GM19025 (cell line): Measurements from ENCODE around the gene ZNF256.

ENCODE experiments used
- ATAC-seq: cut with Tn5 transposase; IDR thresholded peaks from one replicate; pipeline ENCODE4 v1.9.1; 2021; ENCODE audit warnings: mild to moderate bottlenecking, low read depth, moderate library complexity; ENCODE audit not compliant: unreplicated experiment

Gene ZNF256

DNA sequence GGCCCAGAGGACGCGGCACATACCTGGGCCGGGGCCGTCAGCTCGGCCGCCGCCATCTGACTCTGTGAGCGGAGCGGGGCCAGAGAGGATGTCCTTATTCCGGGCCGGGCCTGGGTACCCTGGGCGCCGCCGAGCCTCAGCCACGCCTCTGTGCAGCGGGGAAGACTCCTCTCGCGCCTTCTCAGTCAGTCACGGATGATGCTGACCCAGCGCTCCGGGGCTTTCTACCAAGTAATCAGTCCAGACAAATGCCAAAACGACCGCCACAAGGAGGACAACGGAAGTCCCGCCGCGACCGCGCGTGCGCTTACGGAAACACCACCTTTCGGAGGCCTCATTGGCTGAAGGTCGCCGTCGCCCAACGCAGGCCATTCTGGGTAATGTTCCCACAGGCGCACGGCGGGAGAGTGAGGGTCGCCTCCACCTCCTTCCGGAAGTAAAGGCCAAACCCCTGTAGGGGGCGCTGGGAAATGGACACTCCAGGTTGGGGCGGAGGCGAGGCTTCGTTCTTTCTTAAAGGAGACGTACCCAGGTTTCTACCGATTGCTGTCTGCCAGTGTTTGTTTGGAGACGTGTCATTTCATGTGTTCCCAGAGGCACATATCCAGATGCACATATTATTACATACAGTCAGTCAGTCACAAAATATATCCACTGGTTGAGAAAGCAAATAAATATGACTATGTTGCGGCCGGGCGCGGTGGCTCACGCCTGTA is at the start of gene ZNF256:
ZNF256 (minus strand) TSS at position 288 of the 716 bp plus-strand sequence; CDS start at position 56, 232 bp downstream.
- ATAC-seq = peak; percentile 93

DNA sequence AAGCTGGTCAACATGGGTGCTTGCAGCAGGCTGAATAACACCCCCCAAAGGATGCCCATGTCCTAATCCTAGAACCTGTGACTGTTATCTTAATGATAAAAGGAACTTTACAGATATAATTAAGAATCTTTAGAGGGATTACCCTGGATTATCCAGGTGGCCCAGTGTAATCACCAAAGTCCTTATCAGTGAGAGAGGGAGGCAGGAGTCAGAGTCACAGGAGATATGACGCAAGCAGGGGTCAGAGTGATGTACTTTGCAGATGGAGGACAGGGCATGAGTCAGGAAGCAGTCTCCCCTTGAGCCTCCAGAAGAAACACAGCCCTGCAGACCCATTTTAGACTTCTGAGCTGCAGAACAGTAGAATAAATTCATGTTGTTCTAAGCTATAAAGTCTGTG is 45.3 kb upstream of the ZNF256 start:
- ATAC-seq = no peak

GRCh38 chr19:57978586-57979289 is 31.2 kb upstream of the ZNF256 start:
- ATAC-seq = no peak

GRCh38 chr19:57974434-57974833 is 26.9 kb upstream of the ZNF256 start, which contains the start of gene C19orf18:
Gene C19orf18 (minus strand): TSS chr19:57974534. CDS start chr19:57974432, 102 bp downstream.
- ATAC-seq = no peak

GRCh38 chr19:57964761-57965160 is 17.3 kb upstream of the ZNF256 start:
- ATAC-seq = no peak

GRCh38 chr19:57961785-57962184 is 14.3 kb upstream of the ZNF256 start:
- no peak for ATAC-seq

GRCh38 chr19:57954996-57955395 is 7.5 kb upstream of the ZNF256 start:
- no peak for ATAC-seq

- no peak for ATAC-seq
These were observed 2.2 kb upstream of the ZNF256 start for GRCh38 chr19:57949702-57950101.

GRCh38 chr19:57949296-57949695 is 1.8 kb upstream of the ZNF256 start:
- ATAC-seq = no peak

DNA sequence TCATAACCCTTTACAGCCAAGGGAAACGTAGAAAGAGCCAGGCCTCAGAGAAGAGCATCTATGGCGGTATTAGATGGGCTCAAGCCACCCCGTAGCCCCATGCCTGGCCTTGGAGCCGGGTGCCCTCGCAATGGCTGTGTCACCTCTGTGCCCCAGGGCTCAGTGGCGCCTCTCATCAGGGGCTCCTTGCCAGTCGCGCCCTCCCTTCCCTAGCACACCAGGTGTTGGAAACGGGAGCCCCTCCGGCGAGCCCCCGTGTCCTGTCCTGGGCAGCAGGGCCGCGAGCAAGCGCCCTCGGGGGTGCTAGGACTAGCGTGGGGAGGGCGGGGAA is 453 bp downstream of the ZNF256 start:
- no peak for ATAC-seq

DNA sequence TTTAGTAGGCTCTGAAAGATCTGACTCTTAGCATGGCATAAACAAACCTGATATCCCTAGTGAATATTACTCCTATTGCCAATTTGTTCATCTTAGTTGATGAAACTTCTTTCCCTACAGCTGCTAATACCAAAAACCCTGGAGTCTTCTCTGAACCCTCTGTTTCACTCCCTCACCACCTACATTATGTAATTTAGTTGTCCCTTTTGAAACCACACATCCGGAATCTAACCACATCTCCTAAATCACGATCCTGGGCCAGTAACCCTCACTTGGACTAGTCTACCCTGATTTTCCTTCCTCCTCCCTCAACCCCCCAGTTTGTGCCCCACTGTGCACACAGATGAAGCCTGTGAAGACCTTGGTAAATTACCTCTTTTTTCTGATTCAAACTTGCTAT is 1.2 kb downstream of the ZNF256 start:
- ATAC-seq = no peak

DNA sequence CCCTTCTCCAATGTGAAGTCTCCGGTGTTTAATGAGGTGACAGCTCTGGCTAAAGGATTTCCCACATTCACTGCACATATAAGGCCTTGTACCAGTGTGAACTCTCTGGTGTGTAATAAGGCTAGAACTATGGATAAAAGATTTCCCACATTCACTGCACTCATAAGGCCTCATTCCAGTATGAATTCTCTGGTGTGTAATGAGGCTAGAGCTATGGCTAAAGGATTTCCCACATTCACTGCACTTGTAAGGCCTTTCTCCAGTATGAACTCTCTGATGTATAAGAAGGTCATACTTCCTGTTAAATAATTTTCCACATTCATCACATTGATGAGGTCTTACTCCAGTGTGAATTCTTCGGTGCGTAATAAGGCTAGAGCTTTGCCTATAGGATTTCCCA is 5.9 kb downstream of the ZNF256 start:
- no peak for ATAC-seq

GRCh38 chr19:57935731-57936130 is 11.8 kb downstream of the ZNF256 start:
- no peak for ATAC-seq

- no peak for ATAC-seq
These were observed 12.5 kb downstream of the ZNF256 start, which contains the start of gene ZNF418 for GRCh38 chr19:57934820-57935665. Gene ZNF418 (minus strand): TSS chr19:57935402. CDS start chr19:57933822, 1,580 bp downstream.

DNA sequence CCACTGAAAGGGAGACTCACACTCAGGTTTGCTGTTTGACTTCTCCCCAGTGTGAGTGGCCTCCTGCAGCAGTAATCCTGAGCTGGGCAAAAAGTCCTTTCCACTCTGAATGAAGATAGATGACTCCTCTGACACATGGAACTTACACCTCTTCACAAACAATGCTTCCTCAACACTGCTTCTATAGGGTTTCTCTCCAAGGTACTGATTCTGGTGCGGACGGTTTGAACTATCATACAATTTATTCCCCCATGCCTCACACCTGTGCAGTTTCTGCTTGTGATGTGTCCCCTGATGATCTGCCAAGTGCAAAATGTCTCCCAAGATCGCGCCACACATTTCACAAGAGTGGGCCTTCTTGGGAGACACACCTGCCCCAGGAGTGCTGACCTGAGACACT is 19.9 kb downstream of the ZNF256 start:
- no peak for ATAC-seq

- ATAC-seq = peak; percentile 94
These were observed 31.1 kb downstream of the ZNF256 start, which contains the start of gene ZNF417 for GRCh38 chr19:57916168-57916995. Gene ZNF417 (minus strand): TSS chr19:57916592. CDS start chr19:57916411, 181 bp downstream.

DNA sequence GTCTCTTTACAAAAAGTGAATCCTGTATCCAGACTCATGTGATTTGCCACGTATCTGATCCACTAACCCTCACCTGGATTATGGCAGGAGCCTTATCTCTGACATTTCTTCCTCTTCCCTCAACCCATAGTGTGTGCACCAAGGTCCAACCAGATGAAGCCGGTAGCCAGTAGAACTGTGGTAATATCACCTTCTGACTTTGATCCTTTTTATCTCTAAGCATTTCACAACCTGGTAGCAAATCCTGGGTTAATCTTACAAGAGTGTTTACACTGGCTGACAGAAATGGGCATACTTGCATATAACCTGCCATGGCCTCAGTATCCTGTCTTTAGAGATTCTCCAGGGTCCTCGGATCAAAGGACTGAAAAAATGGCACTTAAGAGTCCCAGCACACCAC is 33.0 kb downstream of the ZNF256 start:
- no peak for ATAC-seq

- no peak for ATAC-seq
These were observed 40.1 kb downstream of the ZNF256 start for GRCh38 chr19:57907394-57907793.

DNA sequence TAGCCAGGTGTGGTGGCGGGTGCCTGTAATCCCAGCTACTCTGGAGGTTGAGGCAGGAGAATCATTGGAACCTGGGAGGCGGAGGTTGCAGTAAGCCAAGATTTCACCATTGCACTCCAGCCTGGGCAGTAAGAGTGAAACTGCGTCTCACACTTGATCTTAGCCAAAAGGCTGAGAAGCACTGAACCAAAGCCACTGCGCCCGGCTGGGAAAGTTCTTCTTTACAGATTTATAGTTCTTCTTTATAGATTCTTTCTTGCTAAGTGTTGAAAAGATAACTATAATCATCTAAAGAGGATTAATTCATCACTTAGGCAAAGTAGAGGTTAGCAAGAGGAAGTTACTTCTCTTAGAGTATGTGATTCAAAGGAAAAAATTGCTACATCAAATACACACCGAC is 42.2 kb downstream of the ZNF256 start:
- no peak for ATAC-seq

GRCh38 chr19:57903618-57904184 is 43.8 kb downstream of the ZNF256 start:
- ATAC-seq = no peak
